PC-3 (cell line): ENCODE measurements around the gene PLIN1. TPM values are rescaled to one million over a fixed set of nuclear protein-coding genes. Genes with fewer than 3 reads are reported as not detected.

Experiments used
- ATAC-seq: fragments of 200-7000 bp; cut with Tn5 transposase; 2 replicates; pipeline ENCODE4 v1.9.1; 2020; ENCODE audit warnings: mild to moderate bottlenecking, moderate library complexity
- BruUV-seq: library from RNA; stranded (reverse); fragments of 400-500 nt; replicated peaks from 2 replicates; lab custom pipeline; 2021; lab: Mats Ljungman, UMichigan
- CTCF ChIA-PET: fragments of 300-600 bp; sonication (Branson Sonifier 250); formaldehyde crosslinking; loops from one replicate; lab custom pipeline; 2022; ENCODE audit warnings: antibody characterized with exemption; lab: Charles Lee
- POLR2A ChIA-PET: fragments of 300-600 bp; sonication (Branson Sonifier 250); formaldehyde crosslinking; loops from one replicate; lab custom pipeline; 2022; ENCODE audit warnings: antibody characterized with exemption; ENCODE audit not compliant: unreplicated experiment; lab: Charles Lee
- DNase-seq: peaks from one replicate; pipeline ENCODE4 v3.0.0-alpha.2; 2015
- H2AFZ ChIP-seq: fragments of 300-600 bp; sonication (generic); 2 replicates; pipeline ENCODE4 v1.6.0; 2016; ENCODE audit warnings: antibody characterized with exemption, low read length
- H3F3A ChIP-seq: fragments of 300-600 bp; sonication (generic); one replicate; pipeline ENCODE4 v1.6.0; 2017; ENCODE audit warnings: antibody characterized with exemption, low read length, control low read depth, mild to moderate bottlenecking; ENCODE audit not compliant: unreplicated experiment
- H3K27ac ChIP-seq: fragments of 300-600 bp; sonication (generic); 2 replicates; pipeline ENCODE4 v1.5.1; 2016; ENCODE audit warnings: mild to moderate bottlenecking, low read length
- H3K27me3 ChIP-seq: fragments of 300-600 bp; sonication (generic); 2 replicates; pipeline ENCODE4 v1.6.1; 2016; ENCODE audit warnings: low read length, mixed read lengths
- H3K36me3 ChIP-seq: fragments of 300-600 bp; sonication (generic); 2 replicates; pipeline ENCODE4 v1.6.1; 2016; ENCODE audit warnings: low read depth, mixed run types, low read length, mixed read lengths
- H3K4me1 ChIP-seq: fragments of 300-600 bp; sonication (generic); 2 replicates; pipeline ENCODE4 v1.5.1; 2016; ENCODE audit warnings: low read length; ENCODE audit not compliant: insufficient read depth
- H3K4me2 ChIP-seq: fragments of 300-600 bp; sonication (generic); 2 replicates; pipeline ENCODE4 v1.6.0; 2016; ENCODE audit warnings: low read length
- H3K4me3 ChIP-seq: fragments of 300-600 bp; sonication (generic); 2 replicates; pipeline ENCODE4 v1.5.1; 2016; ENCODE audit warnings: mild to moderate bottlenecking, low read length, mixed read lengths
- H3K79me2 ChIP-seq: fragments of 300-600 bp; sonication (generic); 2 replicates; pipeline ENCODE4 v1.6.1; 2017; ENCODE audit warnings: low read length, mixed read lengths
- H3K9ac ChIP-seq: fragments of 300-600 bp; sonication (generic); 2 replicates; pipeline ENCODE4 v1.6.0; 2016; ENCODE audit warnings: mild to moderate bottlenecking, low read length
- H3K9me2 ChIP-seq: fragments of 300-600 bp; sonication (generic); replicated peaks from 2 replicates; pipeline ENCODE4 v1.6.1; 2016; ENCODE audit warnings: mixed run types, low read length, mixed read lengths
- H3K9me3 ChIP-seq: fragments of 300-600 bp; sonication (generic); 2 replicates; pipeline ENCODE4 v1.6.1; 2016; ENCODE audit warnings: low read length, mixed read lengths
- H4K20me1 ChIP-seq: fragments of 300-600 bp; sonication (generic); 2 replicates; pipeline ENCODE4 v1.6.1; 2016; ENCODE audit warnings: low read length, mixed read lengths
- EZH2 ChIP-seq: fragments of 300-600 bp; sonication (generic); IDR thresholded peaks from one replicate; pipeline ENCODE4 v1.6.1; 2017; ENCODE audit warnings: antibody characterized with exemption, mild to moderate bottlenecking, low read length; ENCODE audit not compliant: unreplicated experiment
- EZH2phosphoT487 ChIP-seq: fragments of 300-600 bp; sonication (generic); IDR thresholded peaks from 2 replicates; pipeline ENCODE4 v1.6.1; 2018; ENCODE audit warnings: mild to moderate bottlenecking, antibody characterized with exemption, low read length, borderline replicate concordance
- intact Hi-C: fragments of 100-400 bp; cut with micrococcal nuclease; formaldehyde crosslinking; loops from 2 replicates; pipeline ENCODE4 v1.9.0; 2023
- total RNA-seq: library from RNA; depleted of rRNA; stranded (reverse); fragments of >200 nt; gene quantifications from 2 replicates; pipeline ENCODE4 v1.2.3, GENCODE V29; 2014
- TF ChIP-seq, protein P1 (sequence below): fragments of 300-600 bp; sonication (generic); conservative IDR thresholded peaks from 2 replicates; pipeline ENCODE4 v1.5.1; 2017; ENCODE audit warnings: antibody characterized with exemption, low read depth, mild to moderate bottlenecking, low read length

The PLIN1 gene
- total RNA-seq, 1 experiment from 2014 or later = 1.0 TPM

- Histone ChIP-seq H3K36me3 (peaks cover 23% of the 10 kb centered on the region), H3K27me3 (no peaks in the 10 kb centered on the region), H3K79me2 (no peaks in the 10 kb centered on the region), H3K27ac (no peak overlapping the region), H3K9ac (no peak overlapping the region), H3K4me2 (no peak overlapping the region), H3K9me2 (no peaks in the 10 kb centered on the region), H2AFZ (no peak overlapping the region), H3K9me3 (no peaks in the 10 kb centered on the region), H3K4me1 (no peaks in the 10 kb centered on the region), H3K4me3 (no peak overlapping the region), H3F3A (no peaks in the 10 kb centered on the region), H4K20me1 (no peaks in the 10 kb centered on the region)
- TF ChIP-seq EZH2phosphoT487 (no peak), EZH2 (no peak)
- TF ChIP-seq, protein P1, sequence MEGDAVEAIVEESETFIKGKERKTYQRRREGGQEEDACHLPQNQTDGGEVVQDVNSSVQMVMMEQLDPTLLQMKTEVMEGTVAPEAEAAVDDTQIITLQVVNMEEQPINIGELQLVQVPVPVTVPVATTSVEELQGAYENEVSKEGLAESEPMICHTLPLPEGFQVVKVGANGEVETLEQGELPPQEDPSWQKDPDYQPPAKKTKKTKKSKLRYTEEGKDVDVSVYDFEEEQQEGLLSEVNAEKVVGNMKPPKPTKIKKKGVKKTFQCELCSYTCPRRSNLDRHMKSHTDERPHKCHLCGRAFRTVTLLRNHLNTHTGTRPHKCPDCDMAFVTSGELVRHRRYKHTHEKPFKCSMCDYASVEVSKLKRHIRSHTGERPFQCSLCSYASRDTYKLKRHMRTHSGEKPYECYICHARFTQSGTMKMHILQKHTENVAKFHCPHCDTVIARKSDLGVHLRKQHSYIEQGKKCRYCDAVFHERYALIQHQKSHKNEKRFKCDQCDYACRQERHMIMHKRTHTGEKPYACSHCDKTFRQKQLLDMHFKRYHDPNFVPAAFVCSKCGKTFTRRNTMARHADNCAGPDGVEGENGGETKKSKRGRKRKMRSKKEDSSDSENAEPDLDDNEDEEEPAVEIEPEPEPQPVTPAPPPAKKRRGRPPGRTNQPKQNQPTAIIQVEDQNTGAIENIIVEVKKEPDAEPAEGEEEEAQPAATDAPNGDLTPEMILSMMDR = no peak
- BruUV-seq = no TSS peak
- ATAC-seq (no peak), DNase-seq (no peak)
- ChIA-PET POLR2A (no interaction called here), CTCF (no interaction called here)
- intact Hi-C loops = no loop called here
Measured at GRCh38 chr15:89641053-89641452, 38.1 kb downstream of the PLIN1 start.

DNA sequence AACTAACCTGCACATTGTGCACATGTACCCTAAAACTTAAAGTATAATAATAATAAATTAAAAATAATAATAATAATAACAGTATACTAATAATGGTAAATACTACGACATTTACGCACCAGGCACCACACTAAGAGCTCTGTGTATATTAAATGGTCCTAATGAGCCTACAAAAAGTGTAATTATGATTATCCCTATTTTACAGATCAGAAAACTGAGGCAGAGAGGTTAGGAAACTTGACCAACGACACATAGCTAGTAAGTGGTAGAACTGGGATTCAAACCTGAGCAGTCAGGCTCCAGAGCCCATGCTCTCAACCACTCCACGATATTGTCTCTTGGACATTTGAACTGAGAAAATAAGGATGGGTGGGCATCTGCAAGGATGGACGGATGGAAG, 38.9 kb downstream of the PLIN1 start:
- no peaks in the 10 kb centered on the region for H3K4me1 ChIP-seq
- no TSS peak for BruUV-seq
- no peaks in the 10 kb centered on the region for H3F3A ChIP-seq
- H3K9me3 ChIP-seq = no peaks in the 10 kb centered on the region
- no peak overlapping the region for H3K9ac ChIP-seq
- H3K27me3 ChIP-seq = no peaks in the 10 kb centered on the region
- peaks cover 17% of the 10 kb centered on the region; the same call in 1 of the 2 replicates for H3K36me3 ChIP-seq
- H3K27ac ChIP-seq = no peak overlapping the region
- TF ChIP-seq EZH2phosphoT487 = no peak
- TF ChIP-seq, protein P1 = no peak
- no peak for TF ChIP-seq EZH2
- no peaks in the 10 kb centered on the region for H3K9me2 ChIP-seq
- no peaks in the 10 kb centered on the region for H4K20me1 ChIP-seq
- no peak overlapping the region for H3K4me2 ChIP-seq
- POLR2A ChIA-PET = no interaction called here
- no peak for ATAC-seq
- no peak overlapping the region for H3K4me3 ChIP-seq
- DNase-seq = no peak
- no peak overlapping the region for H2AFZ ChIP-seq
- intact Hi-C loops = no loop called here
- no peaks in the 10 kb centered on the region for H3K79me2 ChIP-seq
- CTCF ChIA-PET = no interaction called here

DNA sequence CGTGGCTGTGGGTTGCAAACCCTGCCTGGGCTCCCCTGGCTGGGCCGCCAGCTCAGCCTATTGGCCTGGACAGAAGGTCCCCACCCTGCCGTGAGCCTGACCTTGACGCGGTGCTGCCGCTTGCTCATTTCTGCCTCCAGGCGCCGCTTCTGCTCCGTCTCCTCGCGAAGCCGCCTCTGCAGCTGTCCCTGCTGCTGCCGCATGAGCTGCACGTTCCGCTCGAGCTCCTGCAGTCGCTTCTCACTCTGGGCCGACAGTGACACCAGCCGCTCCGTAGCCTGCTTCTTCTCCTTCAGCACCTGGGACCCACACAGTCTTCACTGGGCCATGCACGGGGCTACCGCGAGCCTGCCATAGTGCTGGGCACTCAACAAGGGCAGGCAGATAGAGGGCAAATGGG, 45.6 kb downstream of the PLIN1 start:
- TF ChIP-seq EZH2phosphoT487 = no peak
- TF ChIP-seq, protein P1 = no peak
- TF ChIP-seq EZH2 = no peak
- H3K27ac ChIP-seq = no peak overlapping the region
- no peaks in the 10 kb centered on the region for H4K20me1 ChIP-seq
- CTCF ChIA-PET = no interaction called here
- BruUV-seq = no TSS peak
- DNase-seq (no peak), ATAC-seq (no peak)
- no peaks in the 10 kb centered on the region for H3K27me3 ChIP-seq
- no peaks in the 10 kb centered on the region for H3F3A ChIP-seq
- no peak overlapping the region for H3K4me3 ChIP-seq
- no peak overlapping the region for H3K4me2 ChIP-seq
- no peak overlapping the region for H2AFZ ChIP-seq
- POLR2A ChIA-PET = no interaction called here
- no peaks in the 10 kb centered on the region for H3K9me2 ChIP-seq
- intact Hi-C loops = no loop called here
- H3K79me2 ChIP-seq = no peaks in the 10 kb centered on the region
- H3K9ac ChIP-seq = no peak overlapping the region
- H3K36me3 ChIP-seq = peaks cover 30% of the 10 kb centered on the region
- H3K4me1 ChIP-seq = no peaks in the 10 kb centered on the region
- H3K9me3 ChIP-seq = no peaks in the 10 kb centered on the region
